NCI-H1417 treated with DMSO at 0.1 percent for 48 hours (cell line): ENCODE results near the gene KLK6.

Experiments used
- DNase-seq: peaks from one replicate; lab custom pipeline; 2025; lab: John Stamatoyannopoulos, UW

The KLK6 gene

DNA sequence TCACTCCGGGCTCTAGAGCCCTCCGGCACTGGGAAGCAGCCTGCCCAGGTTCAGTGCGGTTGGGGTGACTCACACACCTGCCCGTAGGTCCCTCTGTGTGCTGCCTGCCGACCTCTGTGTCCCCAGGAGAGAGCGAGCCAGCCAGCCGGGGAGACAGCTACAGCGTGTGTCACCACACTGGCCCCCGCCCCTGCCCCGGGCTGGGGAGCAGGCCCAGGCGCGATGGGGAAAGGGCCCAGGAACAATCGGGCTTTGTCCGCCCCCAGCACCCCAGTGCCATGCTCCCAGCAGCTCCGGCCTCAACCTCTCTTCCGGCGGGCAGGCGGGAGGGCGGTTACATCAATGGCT is at the start of gene KLK6:
Gene KLK6, minus strand, starts transcription at position 179 of the 348 bp plus-strand sequence. CDS start 1,487 bp downstream, outside the sequence.
- DNase-seq: no peak

DNA sequence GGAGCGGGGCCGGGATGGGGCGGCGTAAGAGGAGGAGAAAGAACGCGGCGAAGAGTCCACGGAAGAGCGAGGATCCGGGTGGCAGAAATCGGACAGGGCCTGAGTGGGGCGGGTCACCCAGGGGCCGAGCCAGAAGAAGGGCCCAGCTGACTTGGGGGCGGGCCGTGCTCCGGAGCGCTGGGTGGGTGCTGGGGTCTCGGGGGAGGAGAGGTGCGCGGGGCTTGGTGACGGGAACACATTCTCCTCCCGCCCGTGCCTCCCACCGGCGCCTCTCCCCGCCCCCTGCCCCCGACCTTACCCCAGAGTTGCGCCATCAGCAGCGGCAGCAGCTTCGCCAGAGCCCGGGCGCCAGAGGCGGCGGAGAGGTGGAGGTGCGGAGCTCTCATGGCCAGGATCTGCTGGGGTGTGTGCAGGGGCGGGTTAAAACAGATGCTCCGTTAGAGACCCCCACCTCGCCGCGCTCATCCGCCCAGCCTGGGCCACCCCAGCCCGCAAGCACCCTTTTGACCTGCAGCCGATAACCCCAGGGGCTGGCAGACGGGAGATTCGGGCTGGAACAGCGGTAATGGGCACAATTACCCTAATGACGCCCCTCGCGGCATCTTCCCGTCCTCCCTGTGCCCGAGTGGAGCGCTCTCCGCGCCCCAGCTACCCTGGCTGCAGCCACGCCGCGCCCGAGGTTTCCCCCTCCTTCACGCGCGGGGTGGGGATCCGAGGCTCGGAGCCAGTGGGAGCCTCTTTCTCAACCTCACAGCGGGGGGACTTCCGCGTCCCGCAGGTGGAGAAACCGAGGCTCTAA is 49.6 kb upstream of the KLK6 start:
- no peak for DNase-seq

DNA sequence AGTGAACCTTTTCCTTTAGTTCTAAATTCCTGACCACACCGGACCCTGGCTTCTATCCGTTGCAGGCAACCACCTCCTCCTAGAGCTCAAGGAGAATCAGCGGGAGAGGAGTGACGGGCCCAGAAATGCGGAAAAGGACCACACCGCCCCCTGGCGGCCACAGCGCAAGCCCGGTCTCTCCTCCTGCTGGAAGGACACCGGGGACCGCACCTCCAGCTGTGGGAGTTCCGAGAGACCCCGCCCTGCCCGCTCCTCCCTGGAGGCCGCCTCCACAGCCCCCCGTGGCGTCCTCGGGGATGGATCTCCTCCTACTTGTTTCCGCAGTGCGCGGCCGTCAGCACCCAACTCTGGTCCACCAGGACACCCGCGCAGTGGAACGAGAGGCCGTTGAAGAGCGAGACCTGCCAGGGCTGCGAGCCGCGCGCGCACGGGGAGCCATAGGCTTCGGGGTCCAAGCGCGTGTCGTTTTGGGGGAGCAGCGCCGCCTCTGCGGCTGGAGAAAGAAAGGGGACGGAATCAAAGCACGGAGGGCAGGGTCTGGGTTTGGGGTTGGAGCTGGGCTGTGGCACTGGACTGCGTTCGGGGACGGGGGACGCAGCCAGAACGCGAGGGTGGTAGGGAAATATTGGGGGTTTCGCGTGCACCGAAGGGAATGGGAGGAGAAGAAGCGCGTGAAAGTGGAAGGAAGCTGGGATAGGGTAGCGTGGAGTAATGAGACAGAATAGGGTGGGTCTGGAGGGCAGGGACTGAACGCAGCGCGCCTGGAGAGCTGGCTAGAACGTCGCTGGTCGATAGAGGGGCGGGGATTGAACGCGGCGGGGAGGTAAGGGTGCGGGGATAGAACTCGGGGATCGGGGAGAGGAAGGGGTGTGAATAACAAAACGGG is 47.6 kb upstream of the KLK6 start:
- DNase-seq: no peak

DNA sequence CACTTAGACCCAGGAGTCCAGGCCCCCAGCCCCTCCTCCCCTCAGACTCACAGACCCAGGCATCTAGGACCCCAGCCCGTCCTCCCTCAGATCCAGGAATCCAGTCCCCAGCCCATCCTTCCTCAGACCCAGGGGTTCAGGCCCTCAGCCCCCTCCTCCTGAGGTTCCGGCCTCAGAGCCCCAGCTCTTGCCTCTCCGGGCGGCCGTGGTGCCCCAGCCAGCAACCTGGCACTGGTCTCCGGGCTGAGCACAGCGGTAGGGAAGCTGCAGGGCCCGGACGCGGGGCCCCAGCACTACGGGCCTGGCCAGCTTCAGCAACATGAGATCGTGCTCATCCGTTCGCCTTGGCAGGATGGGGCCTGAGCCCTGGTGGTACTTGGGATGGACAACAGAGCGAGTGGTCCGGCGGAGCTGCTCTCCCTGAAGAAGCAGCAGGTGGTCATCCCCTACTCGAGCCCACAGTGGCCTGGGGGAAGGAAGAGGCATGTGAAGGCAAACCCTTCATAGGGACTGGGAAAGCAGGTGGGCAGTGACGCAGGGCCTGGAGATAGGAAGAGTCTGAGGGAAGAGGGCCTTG is 46.4 kb upstream of the KLK6 start:
- DNase-seq: no peak

DNA sequence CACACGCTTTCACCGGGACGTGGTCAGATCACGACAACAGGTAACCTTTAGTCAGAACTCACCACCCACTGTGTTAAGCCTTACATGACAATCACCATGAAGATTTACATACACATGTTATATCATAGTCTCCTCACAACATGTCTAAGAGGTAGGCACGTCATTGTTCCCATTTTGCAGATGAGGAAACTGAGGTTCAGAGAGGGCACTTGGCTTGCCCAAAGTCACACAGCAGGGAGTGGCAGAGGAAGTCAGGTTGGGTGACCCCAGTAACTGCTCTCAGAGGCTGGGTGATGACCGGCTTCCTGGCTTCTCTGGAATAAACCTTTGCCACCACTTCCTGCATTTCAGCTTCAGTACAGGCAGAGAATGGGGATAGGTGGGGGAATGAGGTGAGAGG is 44.9 kb upstream of the KLK6 start:
- no peak for DNase-seq

DNA sequence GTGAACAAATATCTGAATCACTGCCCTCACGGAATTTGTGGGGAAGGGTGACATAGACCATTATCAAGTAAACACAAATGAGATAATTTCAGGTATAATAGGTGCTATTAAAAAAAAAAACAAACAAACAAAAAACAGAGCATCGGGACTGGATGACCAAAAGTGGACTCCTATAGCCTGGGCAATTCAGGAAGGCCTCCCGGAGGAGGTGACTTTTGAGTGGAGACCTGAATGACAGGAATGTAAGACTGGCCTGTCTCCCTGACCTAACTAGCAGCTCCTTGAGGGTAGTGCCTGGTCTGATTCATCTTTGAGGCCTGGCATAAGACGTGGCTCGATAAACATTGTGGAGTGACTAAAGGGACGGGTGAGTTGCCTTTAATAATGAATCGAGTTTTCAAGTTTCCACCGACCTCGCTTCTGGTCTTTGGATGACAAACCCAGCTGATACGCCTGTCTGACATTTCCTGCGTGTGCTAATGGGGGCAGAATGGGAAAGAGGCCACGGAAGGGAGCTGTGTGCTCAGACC is 43.3 kb upstream of the KLK6 start:
- DNase-seq: no peak

DNA sequence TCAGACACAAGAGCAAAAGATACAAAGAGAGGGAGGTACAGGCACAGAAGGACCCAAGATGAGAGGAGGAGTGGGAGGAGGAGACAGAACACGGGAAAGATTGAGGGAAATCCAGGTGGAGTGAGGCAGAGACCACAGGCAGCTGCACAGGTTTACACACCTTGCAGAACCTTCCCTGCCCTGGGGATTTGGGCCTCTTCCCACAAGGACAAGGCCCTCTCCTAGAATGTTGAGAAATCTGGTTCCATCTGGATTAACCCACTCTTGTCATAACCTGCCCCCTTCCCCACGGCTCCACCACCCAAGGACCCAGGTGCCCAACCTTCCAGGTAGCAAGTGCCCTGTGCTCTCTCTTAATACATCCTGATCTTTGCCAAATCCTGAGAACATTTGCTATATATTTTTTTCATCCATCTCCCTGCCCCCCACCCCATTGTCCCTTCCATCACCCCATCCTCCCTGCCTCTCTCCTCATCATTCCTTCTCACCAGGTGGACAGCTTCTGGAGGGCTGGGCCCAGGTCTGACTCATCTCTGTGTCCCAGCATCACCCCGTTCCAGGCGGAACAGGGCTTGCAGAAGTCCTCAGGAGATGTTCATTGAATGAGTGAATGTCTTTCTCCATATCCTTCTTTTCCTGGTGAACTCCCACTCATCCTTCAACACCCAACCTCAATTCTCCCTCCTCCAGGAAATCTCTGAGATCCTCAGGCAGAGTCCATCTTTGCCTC is 40.8 kb upstream of the KLK6 start:
- no peak for DNase-seq

DNA sequence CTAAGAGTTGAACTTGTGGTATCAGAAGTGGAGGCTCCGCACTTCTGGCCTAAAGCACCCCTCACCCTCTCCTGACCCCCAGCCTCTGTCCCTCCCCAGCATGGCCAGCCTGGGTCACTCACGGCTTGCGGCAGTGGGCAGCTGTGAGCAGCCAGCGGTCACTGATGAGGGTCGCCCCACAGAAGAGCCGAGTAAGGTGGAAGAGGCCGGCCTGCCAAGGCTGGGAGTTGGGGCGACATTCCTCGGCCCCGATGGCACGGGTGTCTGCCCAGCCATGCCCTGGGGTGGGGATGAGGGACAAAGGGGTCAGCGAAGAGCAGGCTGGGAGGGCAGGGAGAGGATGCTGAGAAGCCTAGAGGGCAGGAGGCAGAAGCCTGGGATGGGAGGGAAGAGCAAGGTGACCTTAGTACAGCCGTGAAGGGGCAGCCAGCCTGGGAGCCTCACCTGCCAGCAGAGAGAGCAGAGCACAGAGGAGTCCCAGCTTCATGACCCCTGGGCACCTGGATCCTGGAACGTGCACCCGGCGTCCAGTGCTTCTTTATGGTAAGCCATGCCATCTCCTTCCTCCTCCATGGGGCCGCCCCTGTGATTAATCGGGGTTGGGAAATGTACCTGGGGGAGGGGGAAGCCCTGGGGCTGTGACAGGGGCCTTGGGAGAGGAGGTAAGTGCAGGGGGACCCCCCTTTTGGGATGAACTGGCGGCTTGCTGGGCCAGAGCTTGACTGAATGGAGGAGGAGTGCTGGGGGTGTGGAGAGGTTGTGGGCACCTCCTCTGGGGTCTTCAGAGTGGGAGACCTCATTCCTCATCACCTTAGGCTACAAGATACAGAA is 39.9 kb upstream of the KLK6 start:
- DNase-seq: no peak

DNA sequence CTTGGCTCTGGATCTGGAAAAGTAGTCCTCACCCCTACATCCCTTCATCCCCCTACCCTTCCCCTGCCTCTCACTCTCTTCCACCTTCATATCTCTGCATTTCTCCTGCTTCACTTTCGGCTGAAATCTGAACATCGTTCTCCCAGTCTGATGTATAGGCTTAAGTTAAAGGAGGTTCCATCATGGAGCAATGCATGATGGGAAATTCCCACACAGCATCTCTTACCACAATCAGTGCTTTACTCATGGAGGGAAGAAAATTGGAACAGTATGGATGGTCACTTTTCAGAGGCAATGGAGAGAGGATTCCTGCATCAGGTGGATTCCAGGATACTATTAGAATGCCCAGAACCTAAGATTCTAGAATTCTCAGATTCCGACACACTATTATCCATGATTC is 38.1 kb upstream of the KLK6 start:
- no peak for DNase-seq

DNA sequence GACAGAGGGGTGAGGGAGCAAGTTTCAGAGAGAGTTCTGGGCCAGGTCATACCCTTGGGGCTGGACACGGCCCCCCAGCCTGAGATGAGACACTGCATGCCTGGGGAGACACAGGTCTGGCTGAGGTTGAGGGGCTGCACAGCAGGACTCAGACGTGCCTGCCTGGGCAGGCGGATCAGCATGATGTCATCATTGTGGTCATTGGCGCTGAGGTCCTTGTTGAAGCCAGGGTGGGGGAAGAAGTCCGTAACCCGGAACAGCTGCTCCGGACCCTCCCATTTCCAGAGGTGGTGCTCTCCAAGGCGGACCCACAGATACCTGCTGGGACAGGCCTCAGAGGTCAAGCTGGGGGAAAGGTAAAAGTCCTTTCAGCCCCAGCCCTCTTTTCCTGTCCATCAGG is 37.0 kb upstream of the KLK6 start:
- no peak for DNase-seq

DNA sequence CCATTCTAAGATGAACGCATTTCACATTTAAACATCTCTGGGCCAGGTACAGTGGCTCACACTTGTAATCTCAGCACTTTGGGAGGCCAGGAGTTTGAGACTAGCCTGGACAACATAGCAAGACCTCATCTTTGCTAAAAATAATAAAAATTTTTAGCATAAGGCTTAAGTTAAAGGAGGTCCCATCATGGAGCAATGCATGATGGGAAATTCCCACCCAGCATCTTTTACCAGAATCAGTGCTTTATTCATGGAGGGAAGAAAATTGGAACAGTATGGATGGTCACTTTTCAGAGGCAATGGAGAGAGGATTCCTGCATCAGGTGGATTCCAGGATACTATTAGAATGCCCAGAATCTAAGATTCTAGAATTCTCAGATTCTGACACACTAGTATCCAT is 35.9 kb upstream of the KLK6 start:
- no peak for DNase-seq

DNA sequence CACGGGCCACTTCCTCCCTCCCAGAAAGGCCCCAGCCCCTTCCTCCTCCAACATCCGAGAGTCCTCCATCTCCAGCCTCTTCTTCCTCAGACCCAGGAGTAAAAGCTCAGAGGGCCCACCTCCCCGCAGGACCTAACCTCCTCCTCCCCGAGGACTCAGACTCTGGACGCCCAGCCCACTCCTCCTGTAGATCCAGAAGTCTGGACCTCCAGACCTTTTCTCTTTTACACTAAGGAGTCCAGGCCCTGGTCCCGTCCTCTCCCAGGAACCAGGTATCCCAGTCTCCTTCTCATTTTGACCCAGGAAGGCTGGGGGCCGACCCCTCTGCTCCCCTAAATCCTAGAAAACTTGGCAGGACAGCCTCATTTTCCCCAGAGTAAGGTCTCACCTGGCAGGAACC is 33.9 kb upstream of the KLK6 start:
- DNase-seq: no peak

DNA sequence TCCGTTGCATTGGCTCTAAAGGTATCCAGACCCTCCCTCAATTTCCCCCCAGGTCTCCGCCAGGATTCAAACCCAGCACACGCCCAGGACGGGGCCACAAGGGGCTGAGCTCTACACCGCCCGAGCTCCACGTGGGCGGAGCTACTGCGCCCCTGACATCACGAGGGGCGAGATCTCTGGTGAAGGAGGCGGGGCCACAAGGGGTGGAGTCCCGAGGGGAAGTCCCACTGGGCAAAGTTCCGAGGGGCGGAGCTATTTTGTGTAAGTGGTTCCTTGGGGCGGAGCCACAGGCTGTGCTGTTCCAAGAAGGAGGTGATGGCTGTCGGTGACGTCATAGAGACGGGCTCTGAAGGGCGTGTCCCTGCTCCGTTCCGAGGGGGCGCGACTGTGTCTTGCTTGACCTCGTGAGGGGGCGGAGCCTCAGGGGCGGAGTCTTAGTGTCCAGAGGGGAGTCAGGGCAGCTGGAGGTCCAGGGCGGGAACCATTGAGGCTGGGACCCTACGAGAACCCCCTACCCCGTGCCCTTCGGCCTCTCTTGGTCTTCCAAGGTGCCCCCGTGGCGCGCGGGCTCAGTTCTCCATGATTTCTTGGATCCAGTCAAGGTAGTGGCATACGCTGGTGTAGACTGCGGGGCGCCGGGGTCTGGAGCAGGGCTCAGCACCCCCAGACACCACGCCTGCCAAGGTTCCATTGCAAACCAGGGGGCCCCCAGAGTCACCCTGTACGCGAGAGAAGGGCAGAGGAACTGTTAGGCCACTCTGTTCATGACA is 33.3 kb upstream of the KLK6 start:
- no peak for DNase-seq

DNA sequence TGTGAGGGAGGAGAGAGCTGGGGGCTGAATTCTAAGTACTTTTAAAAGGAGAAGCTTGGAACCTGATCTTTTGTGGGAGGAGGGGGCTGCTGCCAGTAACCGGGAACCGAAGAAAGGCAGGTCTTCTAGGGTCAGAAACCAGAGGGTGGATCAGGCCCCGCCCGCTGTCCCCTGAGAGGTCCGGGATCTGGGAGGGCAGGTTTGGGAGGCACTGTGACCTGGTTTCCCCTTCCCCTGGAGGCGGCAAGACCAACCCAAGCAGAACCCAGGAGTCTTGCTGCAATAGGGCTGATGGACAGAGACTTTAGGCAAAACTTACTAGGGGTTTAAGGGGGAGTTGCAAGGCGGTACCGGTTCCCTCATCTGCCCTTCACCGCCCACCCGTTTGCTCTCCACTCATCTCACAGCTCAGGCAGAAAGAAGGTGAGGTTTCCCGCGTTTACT is 32.7 kb upstream of the KLK6 start:
- DNase-seq: no peak

DNA sequence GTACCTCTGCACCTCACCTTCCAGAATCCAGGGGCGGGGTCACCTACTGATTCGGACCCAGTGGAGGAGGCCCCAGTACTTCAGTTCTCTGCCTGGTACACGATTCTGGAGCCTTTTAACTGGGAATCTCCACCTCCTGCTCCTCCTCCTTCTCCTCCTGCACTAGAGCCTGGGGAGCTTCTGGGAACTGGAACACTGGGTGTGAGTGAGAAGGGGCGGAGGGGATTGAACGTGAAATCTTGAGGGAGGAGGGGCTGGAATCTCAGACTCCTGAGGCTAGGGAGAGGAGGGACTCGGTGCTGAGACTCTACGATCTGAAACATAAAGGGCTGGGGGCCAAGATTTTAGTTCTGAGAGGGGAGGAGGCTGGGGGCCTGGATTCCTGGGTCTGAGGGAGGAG is 32.1 kb upstream of the KLK6 start, which contains the start of gene KLK8:
Gene KLK8, minus strand, starts transcription at position 90 of the 400 bp plus-strand sequence. CDS start 437 bp downstream, outside the sequence.
- no peak for DNase-seq

DNA sequence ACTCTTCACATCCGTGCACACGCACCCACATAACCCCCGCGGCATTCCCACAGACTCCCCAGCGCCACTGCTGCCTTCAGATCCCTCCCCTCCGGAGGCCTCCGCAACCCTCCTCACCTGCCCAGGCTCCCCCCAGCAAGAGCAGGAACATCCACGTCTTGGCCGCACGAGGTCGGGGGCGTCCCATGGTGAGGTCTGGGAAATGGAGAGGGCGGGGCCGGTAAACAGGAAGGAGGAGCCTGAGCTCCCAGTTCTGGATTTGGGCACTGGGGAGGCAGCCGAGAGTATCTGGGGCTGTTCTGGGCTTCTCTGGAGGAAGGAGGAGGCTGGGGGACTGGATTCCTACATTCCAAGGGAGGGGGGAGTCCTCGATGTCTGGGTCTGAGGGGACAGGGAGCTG is 31.6 kb upstream of the KLK6 start:
- DNase-seq: no peak

DNA sequence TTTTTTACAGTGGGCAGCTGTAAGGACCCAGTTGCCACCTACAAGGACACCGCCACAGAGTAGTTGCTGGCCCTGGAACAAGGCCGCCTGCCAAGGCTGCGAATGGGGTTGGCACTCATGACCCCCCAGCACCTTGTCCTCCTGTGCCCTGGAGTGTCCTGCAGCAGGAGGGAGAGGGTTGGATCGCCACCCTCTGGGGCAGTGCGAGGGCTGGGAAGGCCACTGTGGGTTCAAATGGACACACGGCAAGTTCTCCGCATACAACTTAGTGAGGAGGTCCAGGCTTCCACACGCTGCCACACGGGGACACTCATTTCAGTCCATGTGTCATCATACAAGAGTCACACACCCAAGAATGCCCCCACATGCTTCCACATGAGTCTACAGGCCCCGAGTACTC is 31.0 kb upstream of the KLK6 start:
- DNase-seq: no peak

DNA sequence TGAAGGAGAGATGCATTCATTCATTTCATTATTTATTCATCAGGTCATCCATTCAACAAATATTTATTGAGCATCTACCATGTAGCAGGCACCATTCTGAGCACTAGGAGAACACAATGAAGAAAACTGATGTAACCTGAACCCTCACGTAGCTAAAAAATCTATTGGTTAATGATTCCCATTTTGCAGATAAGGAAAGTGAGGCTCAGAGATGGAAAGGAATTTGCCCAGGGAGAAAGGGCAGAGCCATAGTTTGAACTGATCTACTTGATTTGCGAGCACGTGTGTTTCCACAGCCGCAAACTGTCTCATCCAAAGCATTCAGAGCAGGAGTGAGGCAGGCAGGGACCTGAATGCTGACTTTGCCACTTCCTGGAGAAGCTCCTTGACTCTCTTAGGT is 29.3 kb upstream of the KLK6 start:
- DNase-seq: no peak

DNA sequence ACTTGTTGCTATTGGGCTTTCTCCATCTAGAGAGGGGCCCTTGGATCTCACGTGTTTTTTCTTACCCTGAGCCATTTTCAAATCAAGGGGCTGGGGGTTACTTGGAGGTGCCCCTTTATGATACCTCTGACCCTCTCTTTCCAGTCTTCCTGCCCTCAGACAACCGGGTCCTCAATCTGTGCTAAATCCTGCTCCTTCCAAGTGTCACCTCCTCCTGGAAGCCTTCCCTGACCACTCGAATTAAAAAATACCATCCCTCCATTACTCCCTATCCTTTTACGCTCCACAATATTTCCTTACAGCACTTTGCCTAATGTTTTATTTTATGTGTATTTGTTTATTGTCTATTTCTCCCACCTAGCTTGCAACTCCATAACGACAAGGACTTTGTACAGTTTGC is 28.7 kb upstream of the KLK6 start:
- DNase-seq: no peak

DNA sequence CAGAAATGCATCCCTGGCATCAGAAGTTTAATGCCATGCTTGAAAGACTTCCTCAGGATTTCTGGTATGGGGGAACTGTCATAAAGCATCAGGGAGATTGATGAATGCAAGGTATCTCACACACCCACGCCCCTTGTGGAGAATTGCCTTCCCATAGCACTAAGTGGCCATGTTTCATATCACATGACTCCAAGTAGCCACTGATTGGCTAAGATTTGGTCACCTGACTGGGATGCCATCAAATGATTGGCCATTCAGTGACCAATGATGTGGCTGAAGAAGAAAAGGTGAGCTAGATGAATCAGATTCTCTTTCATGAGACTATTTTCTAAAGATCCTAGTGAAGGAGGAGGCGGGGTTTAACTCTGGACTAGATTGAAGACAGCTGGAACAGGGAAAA is 24.7 kb upstream of the KLK6 start:
- no peak for DNase-seq
